Loucy (cell line): Measurements from ENCODE around the gene PHACTR1.
A peak's percentile ranks its signal among the peaks of the same experiment; 100 is the strongest.

ENCODE experiments used
- H2AFZ ChIP-seq: fragments of 200-600 bp; sonication (generic); 2 replicates; pipeline ENCODE4 v1.6.0; 2016; ENCODE audit warnings: antibody characterized with exemption, mild to moderate bottlenecking, low read length, moderate library complexity
- H3F3A ChIP-seq: fragments of 200-600 bp; 2 replicates; pipeline ENCODE4 v1.6.0; 2016; ENCODE audit warnings: antibody characterized with exemption, low read depth, mild to moderate bottlenecking
- H3K27me3 ChIP-seq: fragments of 200-600 bp; sonication (generic); 2 replicates; pipeline ENCODE4 v1.6.1; 2014; ENCODE audit warnings: low read length, mild to moderate bottlenecking; ENCODE audit not compliant: insufficient read depth, poor library complexity, severe bottlenecking
- H3K36me3 ChIP-seq: fragments of 200-600 bp; sonication (generic); 2 replicates; pipeline ENCODE4 v1.6.1; 2016; ENCODE audit warnings: low read length; ENCODE audit not compliant: insufficient read depth
- H3K4me1 ChIP-seq: fragments of 200-600 bp; sonication (generic); 2 replicates; pipeline ENCODE4 v1.5.1; 2014; ENCODE audit warnings: low read length, mild to moderate bottlenecking; ENCODE audit not compliant: insufficient read depth, poor library complexity, severe bottlenecking
- H3K4me2 ChIP-seq: fragments of 200-600 bp; sonication (generic); 2 replicates; pipeline ENCODE4 v1.6.0; 2014; ENCODE audit warnings: antibody characterized with exemption, low read length, low read depth, mild to moderate bottlenecking; ENCODE audit not compliant: poor library complexity, severe bottlenecking
- H3K4me3 ChIP-seq: fragments of 200-600 bp; sonication (generic); 2 replicates; pipeline ENCODE4 v1.5.1; 2014; ENCODE audit warnings: low read length, mild to moderate bottlenecking, mixed read lengths; ENCODE audit not compliant: poor library complexity, severe bottlenecking
- H3K79me2 ChIP-seq: fragments of 200-600 bp; sonication (generic); 2 replicates; pipeline ENCODE4 v1.6.1; 2014; ENCODE audit warnings: low read length; ENCODE audit not compliant: insufficient read depth
- H3K9ac ChIP-seq: fragments of 200-600 bp; sonication (generic); 2 replicates; pipeline ENCODE4 v1.6.0; 2014; ENCODE audit warnings: mild to moderate bottlenecking, low read depth, low read length, moderate library complexity; ENCODE audit not compliant: poor library complexity, severe bottlenecking
- H3K9me2 ChIP-seq: fragments of 200-600 bp; sonication (generic); replicated peaks from 2 replicates; pipeline ENCODE4 v1.6.1; 2016; ENCODE audit warnings: low read depth, low read length, mixed read lengths
- H3K9me3 ChIP-seq: fragments of 200-600 bp; sonication (generic); 2 replicates; pipeline ENCODE4 v1.6.1; 2014; ENCODE audit warnings: mild to moderate bottlenecking, antibody characterized with exemption, low read length, low read depth; ENCODE audit not compliant: insufficient read depth
- H4K20me1 ChIP-seq: fragments of 200-600 bp; sonication (generic); 2 replicates; pipeline ENCODE4 v1.6.0; 2014; ENCODE audit warnings: antibody characterized with exemption, low read length, mild to moderate bottlenecking; ENCODE audit not compliant: insufficient read depth, poor library complexity, severe bottlenecking
- EZH2phosphoT487 ChIP-seq: fragments of 200-600 bp; IDR thresholded peaks from 2 replicates; pipeline ENCODE4 v1.6.1; 2018; ENCODE audit warnings: antibody characterized with exemption, mild to moderate bottlenecking, moderate library complexity, borderline replicate concordance
- TF ChIP-seq, protein P1 (sequence below): fragments of 200-600 bp; sonication (generic); conservative IDR thresholded peaks from 2 replicates; pipeline ENCODE4 v1.5.1; 2014; ENCODE audit warnings: mild to moderate bottlenecking, antibody characterized with exemption, low read length

The PHACTR1 gene

DNA sequence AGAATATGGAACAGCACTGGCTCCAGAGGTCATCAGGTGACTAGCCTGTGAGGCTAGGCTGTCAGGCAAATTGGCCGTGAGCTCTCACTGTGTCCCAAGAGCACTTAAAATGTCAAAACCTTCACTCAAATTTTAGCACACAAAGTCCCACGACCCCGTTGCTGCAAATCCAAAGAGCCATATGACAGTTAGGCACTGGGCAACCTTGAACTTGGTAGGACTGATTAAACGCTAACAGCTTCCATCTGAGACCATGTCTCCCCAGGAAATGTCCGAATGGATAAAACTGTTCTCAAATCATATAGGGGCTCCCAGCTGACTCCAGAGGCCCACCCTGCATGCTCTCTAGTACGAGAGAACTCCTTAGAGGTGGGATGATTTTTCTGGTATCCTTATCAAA lies 196.6 kb downstream of the PHACTR1 start:
- no peak overlapping the region for H3K4me2 ChIP-seq
- no peaks in the 10 kb centered on the region for H3K9me2 ChIP-seq
- H3K4me1 ChIP-seq, result no peaks in the 10 kb centered on the region
- no peak overlapping the region for H2AFZ ChIP-seq
- H4K20me1 ChIP-seq, result no peaks in the 10 kb centered on the region
- no peaks in the 10 kb centered on the region for H3K36me3 ChIP-seq
- no peaks in the 10 kb centered on the region for H3K27me3 ChIP-seq
- no peaks in the 10 kb centered on the region for H3K9me3 ChIP-seq
- H3F3A ChIP-seq, result no peaks in the 10 kb centered on the region
- no peak overlapping the region for H3K9ac ChIP-seq
- H3K79me2 ChIP-seq, result no peaks in the 10 kb centered on the region
- no peak overlapping the region for H3K4me3 ChIP-seq
- no peak for TF ChIP-seq EZH2phosphoT487
- TF ChIP-seq, protein P1, sequence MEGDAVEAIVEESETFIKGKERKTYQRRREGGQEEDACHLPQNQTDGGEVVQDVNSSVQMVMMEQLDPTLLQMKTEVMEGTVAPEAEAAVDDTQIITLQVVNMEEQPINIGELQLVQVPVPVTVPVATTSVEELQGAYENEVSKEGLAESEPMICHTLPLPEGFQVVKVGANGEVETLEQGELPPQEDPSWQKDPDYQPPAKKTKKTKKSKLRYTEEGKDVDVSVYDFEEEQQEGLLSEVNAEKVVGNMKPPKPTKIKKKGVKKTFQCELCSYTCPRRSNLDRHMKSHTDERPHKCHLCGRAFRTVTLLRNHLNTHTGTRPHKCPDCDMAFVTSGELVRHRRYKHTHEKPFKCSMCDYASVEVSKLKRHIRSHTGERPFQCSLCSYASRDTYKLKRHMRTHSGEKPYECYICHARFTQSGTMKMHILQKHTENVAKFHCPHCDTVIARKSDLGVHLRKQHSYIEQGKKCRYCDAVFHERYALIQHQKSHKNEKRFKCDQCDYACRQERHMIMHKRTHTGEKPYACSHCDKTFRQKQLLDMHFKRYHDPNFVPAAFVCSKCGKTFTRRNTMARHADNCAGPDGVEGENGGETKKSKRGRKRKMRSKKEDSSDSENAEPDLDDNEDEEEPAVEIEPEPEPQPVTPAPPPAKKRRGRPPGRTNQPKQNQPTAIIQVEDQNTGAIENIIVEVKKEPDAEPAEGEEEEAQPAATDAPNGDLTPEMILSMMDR, result no peak

DNA sequence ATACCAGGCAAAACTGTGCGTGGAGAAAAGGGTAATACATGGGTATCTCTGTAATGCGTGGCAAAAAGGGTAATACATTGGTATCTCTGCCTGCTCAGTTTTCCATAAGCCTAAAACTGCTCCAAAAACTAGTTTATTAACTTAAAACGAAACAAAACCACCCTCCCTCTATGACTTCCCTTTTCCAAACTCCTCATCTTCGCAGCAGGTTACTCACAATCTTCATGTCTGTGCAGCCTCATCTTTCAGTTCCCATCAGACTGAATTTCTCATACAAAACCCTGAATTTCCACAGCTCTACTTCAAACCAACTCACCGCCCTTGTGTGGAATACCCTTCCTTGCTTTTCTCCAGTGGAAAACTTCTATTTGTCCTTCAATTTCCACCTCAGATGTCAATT lies 199.4 kb downstream of the PHACTR1 start:
- TF ChIP-seq, protein P1, result no peak
- no peak for TF ChIP-seq EZH2phosphoT487
- H3K9me3 ChIP-seq, result no peaks in the 10 kb centered on the region
- H3K4me3 ChIP-seq, result no peak overlapping the region
- H3K9me2 ChIP-seq, result no peaks in the 10 kb centered on the region
- H2AFZ ChIP-seq, result no peak overlapping the region
- no peaks in the 10 kb centered on the region for H3K27me3 ChIP-seq
- no peaks in the 10 kb centered on the region for H4K20me1 ChIP-seq
- H3K4me2 ChIP-seq, result no peak overlapping the region
- H3F3A ChIP-seq, result no peaks in the 10 kb centered on the region
- no peaks in the 10 kb centered on the region for H3K79me2 ChIP-seq
- H3K4me1 ChIP-seq, result no peaks in the 10 kb centered on the region
- H3K9ac ChIP-seq, result no peak overlapping the region
- no peaks in the 10 kb centered on the region for H3K36me3 ChIP-seq

- Histone ChIP-seq H3K4me2 (no peak overlapping the region), H3K4me1 (no peaks in the 10 kb centered on the region), H3K9me2 (no peaks in the 10 kb centered on the region), H2AFZ (no peak overlapping the region), H3K4me3 (no peak overlapping the region), H3K9ac (no peak overlapping the region), H3K36me3 (no peaks in the 10 kb centered on the region), H4K20me1 (no peaks in the 10 kb centered on the region), H3F3A (no peaks in the 10 kb centered on the region), H3K27me3 (no peaks in the 10 kb centered on the region), H3K9me3 (no peaks in the 10 kb centered on the region), H3K79me2 (no peaks in the 10 kb centered on the region)
- no peak for TF ChIP-seq EZH2phosphoT487
- TF ChIP-seq, protein P1, result peak; percentile 33; the same call in 1 of the 2 replicates
Measured at GRCh38 chr6:12916420-12917136, 200.0 kb downstream of the PHACTR1 start.
